HG03196 (cell line): ENCODE measurements around the gene KCNQ5.
"Not testable (repeated sequence)": the region's sequence is repeated elsewhere in the genome, so short reads cannot be mapped to it uniquely, and the experiment has no call there.

Experiments used
- ATAC-seq: cut with Tn5 transposase; IDR thresholded peaks from one replicate; pipeline ENCODE4 v1.9.1; 2021; ENCODE audit not compliant: unreplicated experiment

KCNQ5 gene

GRCh38 chr6:72621291-72622093, at the start of gene KCNQ5:
Gene KCNQ5 (plus strand): TSS chr6:72622064.
- no peak for ATAC-seq

- ATAC-seq = peak; percentile 67
Observed at GRCh38 chr6:72579865-72580264, 42.0 kb upstream of the KCNQ5 start.

GRCh38 chr6:72580281-72580940, 41.5 kb upstream of the KCNQ5 start:
- ATAC-seq = peak; percentile 81

- ATAC-seq = not testable (repeated sequence)
Observed at GRCh38 chr6:72580950-72581349, 40.9 kb upstream of the KCNQ5 start.

DNA sequence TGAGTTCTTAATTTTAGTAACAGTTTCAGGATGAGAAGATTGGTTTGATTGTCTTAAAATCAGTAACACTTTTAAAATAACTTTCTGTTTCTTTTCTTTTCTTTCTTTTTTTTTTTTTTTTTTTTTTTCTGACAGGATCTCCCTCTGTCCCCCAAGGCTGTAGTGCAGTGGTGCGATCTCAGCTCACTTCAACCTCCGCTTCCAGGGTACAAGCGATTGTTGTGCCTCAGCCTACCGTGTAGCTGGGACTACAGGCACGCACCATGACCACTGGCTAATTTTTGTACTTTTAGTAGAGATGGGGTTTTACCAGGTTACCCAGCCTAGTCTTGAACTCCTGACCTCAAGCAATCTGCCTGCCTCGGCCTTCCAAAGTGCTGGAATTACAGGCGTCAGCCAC, 33.7 kb upstream of the KCNQ5 start:
- no peak for ATAC-seq

DNA sequence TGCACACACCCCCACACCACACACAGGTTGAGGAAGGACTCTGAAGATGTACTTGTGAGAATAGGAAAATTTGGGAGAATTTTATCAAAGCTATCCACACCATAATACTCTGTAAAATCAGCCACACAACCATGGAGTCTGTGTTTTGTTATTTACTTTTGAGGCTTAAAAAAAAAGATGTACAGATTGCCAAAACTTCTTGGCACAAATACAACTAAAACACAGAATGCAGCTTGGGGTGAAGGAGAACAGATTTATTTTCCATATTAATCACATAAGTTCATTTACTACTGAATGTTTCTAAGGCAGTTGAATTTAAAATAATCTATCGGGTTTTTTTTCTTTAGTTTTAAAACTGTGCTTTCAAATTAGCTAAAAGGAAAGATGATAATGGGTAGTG, 32.8 kb upstream of the KCNQ5 start:
- no peak for ATAC-seq

DNA sequence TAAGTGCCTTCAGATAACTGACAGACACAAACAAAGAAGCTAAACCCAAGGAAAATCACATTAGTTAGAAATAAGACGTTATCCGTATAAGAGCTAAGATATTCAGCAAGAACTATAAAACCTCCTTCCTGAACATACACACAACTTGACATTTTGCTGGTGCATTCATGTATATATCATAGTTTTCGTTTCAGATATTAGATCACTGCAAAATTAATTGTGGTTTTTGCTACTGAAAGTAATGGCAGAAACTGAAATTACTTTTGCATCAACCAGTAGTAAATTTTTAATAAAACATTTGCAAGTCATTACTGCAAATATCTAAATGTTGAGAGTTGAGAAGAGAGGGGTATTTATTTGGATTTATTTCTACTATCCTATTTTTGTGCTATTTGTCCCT, 26.1 kb upstream of the KCNQ5 start:
- peak; percentile 85 for ATAC-seq

DNA sequence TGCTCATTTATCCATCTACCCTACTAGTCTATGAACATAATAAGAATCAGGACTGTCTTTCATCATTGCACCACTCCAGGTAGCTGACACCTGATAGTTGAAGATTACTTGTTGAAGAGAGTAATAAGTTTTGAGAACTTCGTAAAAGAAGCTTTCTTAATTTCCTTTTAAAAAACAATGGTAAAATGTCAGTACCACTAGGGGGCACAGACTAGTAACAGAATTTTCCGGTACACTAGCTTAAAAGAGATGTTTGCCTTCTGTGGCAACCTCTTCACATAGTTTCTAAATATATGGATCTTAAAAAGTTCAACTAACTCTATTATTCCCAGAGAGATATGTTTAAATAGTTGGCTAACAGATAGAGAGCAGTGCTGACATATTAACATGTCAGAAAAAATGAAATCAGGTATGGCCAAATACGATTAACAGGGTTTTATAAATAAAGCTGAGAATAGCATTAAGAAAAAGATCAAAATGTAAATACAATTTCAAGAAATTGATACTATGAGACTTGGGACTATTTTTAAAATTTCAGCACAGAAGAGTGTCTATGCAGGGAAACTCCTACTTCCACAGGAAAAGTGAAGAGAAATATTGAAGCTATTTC, 5.4 kb upstream of the KCNQ5 start:
- no peak for ATAC-seq

DNA sequence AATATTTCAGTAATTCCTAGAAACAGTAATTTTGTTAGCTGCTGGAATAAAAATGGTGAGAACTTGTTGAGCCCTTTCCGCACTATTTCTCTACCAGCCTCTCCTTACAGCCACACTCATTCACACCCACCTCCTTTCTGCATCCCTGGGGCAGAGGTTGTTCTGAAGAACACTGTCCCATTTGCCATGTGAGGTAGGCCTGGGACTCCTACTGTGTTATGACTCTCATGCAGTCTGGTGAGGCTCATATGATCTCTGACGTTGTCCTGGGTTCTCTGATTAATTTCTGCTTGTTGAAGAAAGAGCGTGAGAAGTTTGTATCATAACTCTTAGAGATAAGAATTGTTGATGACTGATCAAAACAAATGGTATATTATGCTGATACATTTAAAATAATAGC, 4.1 kb upstream of the KCNQ5 start:
- no peak for ATAC-seq

DNA sequence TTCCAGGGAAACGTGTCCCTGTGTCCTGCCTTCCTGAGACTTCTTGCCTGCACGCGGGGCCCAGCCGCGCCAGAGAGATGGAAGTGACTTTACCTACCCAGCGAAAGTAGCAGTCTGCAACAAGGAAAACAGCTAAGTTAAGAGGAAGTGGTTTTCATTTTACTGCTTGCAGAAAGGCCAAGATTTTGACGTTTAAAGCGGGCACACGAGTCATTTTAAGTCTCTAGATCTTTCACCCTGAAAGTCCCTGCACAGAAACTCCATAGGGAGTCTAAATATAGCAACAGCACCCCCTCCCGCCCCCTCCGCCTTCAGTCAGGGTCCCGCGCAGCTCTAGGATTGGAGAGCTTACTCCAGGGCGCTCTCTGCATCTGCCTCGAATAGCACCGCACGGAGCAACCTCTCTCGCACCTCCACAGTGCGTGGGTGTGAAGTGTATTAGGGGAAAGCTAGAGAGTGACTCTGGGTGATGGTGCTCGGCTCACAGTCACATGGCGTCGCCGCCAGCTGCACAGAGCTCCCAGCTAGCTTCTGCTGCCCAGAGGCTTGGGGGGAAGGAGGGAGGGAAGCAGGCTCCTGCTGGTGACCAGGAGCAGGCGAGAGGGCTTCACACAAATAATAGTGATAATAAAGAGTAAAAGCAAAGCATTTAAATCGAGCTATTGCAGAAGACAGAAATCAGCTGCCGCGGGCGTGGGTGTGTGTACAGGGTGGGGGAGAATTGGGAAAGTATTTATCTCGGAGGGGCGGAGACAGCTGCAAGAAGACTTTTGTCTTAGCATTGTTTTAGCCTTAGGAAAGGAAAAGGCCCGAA, 1.8 kb upstream of the KCNQ5 start:
- ATAC-seq = peak; percentile 49

GRCh38 chr6:72620871-72621290, 983 bp upstream of the KCNQ5 start:
- no peak for ATAC-seq

- peak; percentile 28 for ATAC-seq
Observed at GRCh38 chr6:72622094-72622940, 453 bp downstream of the KCNQ5 start.

- no peak for ATAC-seq
Observed at GRCh38 chr6:72623808-72624207, 1.9 kb downstream of the KCNQ5 start.

DNA sequence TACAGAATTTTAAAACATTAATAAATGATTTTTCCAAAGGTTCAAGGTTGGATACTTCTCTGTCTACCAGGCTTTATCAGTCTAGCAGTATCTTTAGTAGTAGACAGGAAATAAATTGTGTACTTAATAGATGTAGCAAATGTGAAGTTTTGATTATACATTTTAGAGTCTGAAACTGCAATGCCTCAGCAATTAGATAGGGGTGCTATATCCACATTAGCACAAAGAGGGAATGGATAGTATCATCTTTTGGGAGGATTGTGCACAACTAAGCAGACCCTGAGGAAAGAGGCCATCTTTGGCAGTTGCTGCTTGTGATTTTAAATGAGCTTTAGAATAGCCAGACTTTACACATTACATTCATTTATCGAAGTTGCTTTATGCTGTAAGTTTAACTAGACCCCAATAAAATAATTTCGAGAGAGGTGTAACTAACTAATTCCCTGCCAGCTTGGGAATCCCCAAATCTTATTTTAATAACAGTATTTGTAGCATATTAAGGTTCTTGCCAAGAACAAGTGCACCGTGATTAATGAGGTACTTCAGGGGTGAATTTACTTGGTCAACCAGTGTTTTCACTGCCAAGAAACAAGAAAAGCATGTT, 2.8 kb downstream of the KCNQ5 start:
- ATAC-seq = no peak

DNA sequence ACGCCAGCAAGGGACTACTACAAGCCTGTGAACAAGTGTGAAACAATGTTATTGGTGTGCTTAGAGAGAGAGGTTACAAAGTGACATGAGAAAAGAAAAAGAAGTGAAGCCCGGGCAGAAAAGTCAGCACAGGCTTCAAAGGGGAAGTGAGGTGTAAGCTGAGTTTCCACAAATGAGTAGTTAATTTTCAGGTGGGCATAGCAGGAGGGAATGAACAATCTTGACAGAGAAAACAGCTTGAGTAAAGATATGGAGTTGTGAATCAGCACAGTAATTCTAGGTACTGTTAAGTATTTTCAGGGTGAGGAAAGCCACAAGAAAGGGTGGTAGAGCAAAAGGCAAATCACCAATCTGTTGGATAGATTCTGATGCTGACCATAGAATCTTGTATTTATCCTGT, 4.3 kb downstream of the KCNQ5 start:
- peak; percentile 33 for ATAC-seq

DNA sequence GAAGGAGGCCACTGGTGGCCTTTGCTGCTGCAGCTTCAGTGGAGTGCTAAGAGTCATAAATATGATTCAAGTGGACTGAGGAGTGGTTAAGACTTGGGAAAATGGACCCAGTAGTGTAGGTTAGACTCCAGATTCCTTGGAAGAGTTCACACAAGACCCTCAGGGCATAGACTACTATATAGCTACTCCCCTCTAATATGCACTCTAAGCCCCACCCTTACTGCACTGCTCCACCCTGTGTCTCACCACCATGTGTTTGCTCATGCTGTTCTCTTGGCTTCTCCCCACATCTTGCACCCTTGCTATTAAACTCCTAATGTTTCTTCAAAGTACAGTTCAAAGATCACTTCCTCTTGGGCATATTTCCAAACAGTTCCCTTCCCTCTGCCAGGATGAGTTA, 5.7 kb downstream of the KCNQ5 start:
- ATAC-seq = no peak

GRCh38 chr6:72631480-72631879, 9.6 kb downstream of the KCNQ5 start:
- ATAC-seq = no peak

GRCh38 chr6:72635636-72636035, 13.8 kb downstream of the KCNQ5 start:
- no peak for ATAC-seq

- peak; percentile 86 for ATAC-seq
Observed at GRCh38 chr6:72636215-72636614, 14.4 kb downstream of the KCNQ5 start.

- ATAC-seq = peak; percentile 4
Observed at GRCh38 chr6:72636786-72637185, 14.9 kb downstream of the KCNQ5 start.
